DMS153 (cell line): ENCODE data around the gene PROM1.
A peak's percentile ranks its signal among the peaks of the same experiment; 100 is the strongest.

Experiments used
- DNase-seq: peaks from one replicate; lab custom pipeline; 2025; lab: John Stamatoyannopoulos, UW

Gene PROM1

GRCh38 chr4:16027114-16027513 is 56.7 kb downstream of the PROM1 start:
- no peak for DNase-seq

GRCh38 chr4:16026160-16026761 is 57.6 kb downstream of the PROM1 start:
- DNase-seq: no peak

GRCh38 chr4:16025268-16025667 is 58.6 kb downstream of the PROM1 start:
- DNase-seq: no peak

GRCh38 chr4:16023776-16024408 is 59.9 kb downstream of the PROM1 start:
- no peak for DNase-seq

GRCh38 chr4:16021804-16022560 is 61.8 kb downstream of the PROM1 start:
- DNase-seq: no peak

GRCh38 chr4:16019649-16020048 is 64.2 kb downstream of the PROM1 start:
- DNase-seq: no peak

- no peak for DNase-seq
These were observed 65.0 kb downstream of the PROM1 start for GRCh38 chr4:16018841-16019240.

- DNase-seq: no peak
These were observed 65.7 kb downstream of the PROM1 start for GRCh38 chr4:16018061-16018676.

GRCh38 chr4:16016536-16016935 is 67.3 kb downstream of the PROM1 start:
- no peak for DNase-seq

- no peak for DNase-seq
These were observed 72.7 kb downstream of the PROM1 start for GRCh38 chr4:16011173-16011572.

- DNase-seq: no peak
These were observed 74.7 kb downstream of the PROM1 start for GRCh38 chr4:16009153-16009552.

- no peak for DNase-seq
These were observed 76.2 kb downstream of the PROM1 start for GRCh38 chr4:16007471-16008095.

- DNase-seq: no peak
These were observed 76.9 kb downstream of the PROM1 start for GRCh38 chr4:16006771-16007446.

- DNase-seq: no peak
These were observed 78.1 kb downstream of the PROM1 start for GRCh38 chr4:16005676-16006075.

GRCh38 chr4:16001484-16001858 is 82.4 kb downstream of the PROM1 start:
- DNase-seq: peak; percentile 0

GRCh38 chr4:16000708-16001483 is 82.9 kb downstream of the PROM1 start:
- no peak for DNase-seq

GRCh38 chr4:15996773-15997172 is 87.0 kb downstream of the PROM1 start:
- DNase-seq: no peak

- DNase-seq: no peak
These were observed 88.0 kb downstream of the PROM1 start for GRCh38 chr4:15995826-15996225.

- no peak for DNase-seq
These were observed 91.7 kb downstream of the PROM1 start for GRCh38 chr4:15992167-15992485.

- DNase-seq: no peak
These were observed 93.1 kb downstream of the PROM1 start for GRCh38 chr4:15990570-15991285.

- no peak for DNase-seq
These were observed 94.4 kb downstream of the PROM1 start for GRCh38 chr4:15989424-15989823.
